Glomerular endothelial cell (primary cell): ENCODE measurements around the gene VAV1. TPM values are rescaled to one million over a fixed set of nuclear protein-coding genes. Genes with fewer than 3 reads are reported as not detected.
"Not testable (repeated sequence)": the region's sequence is repeated elsewhere in the genome, so short reads cannot be mapped to it uniquely, and the experiment has no call there.

Source experiments
- DNase-seq: peaks from one replicate; pipeline ENCODE4 v3.0.0-alpha.2; 2011; ENCODE audit warnings: low read depth, low spot score; ENCODE audit errors: extremely low read depth
- total RNA-seq: library from RNA; depleted of rRNA; stranded (reverse); fragments of >200 nt; gene quantifications from 2 replicates; pipeline ENCODE4 v1.2.3, GENCODE V29; 2015

VAV1 gene
- total RNA-seq, 1 donor from 2014 or later: not detected

DNA sequence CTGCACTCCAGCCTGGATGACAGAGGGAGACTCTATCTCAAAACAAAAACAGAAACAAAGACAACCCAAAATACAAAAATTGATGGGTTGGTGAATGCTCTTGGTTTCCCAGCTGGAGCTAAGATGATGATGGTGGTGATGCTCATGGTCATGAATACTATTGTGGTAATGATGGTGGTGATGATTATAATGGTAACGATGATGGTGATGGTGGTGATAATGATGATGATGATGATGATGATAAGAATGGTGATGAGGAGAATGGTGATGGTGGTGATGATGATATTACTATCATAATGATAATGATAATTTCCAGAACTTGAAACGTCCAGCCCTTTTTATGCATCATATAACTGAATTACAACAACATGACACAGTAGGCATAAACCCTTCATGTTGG lies 40.1 kb downstream of the VAV1 start:
- DNase-seq: no peak

DNA sequence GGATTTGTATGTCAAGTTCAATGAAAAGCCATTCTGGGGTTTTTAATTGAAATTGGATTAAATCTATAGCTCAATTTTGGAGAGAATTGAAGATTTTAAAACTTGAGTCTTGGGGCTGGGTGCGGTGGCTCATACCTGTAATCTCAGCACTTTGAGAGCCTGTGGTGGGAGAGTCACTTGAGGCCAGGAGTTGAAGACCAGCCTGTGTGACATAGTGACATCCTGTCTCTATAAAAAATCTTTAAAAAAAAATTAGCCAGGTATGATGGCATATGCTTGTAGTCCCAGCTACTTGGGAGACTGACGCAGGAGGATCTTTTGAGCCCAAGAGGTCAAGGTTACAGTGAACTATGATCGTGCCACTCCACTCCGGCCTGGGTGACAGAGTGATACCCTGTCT lies 41.2 kb downstream of the VAV1 start:
- no peak for DNase-seq

DNA sequence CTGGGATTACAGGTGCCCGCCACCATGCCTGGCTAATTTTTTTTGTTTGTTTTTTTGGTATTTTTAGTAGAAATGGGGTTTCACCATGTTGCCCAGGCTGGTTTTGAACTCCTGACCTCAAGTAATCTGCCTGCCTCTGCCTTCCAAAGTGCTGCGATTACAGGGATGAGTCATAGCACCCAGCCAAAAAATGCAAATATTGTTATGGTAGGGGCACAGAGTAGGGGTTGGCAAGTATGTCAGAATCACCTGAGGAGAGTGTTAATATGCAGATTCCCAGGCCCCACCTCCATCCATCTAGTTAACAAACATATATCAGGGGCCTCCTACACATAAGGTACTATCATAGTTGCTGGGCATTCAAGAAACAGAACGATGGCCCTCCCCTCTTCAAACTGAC lies 44.7 kb downstream of the VAV1 start:
- no peak for DNase-seq

DNA sequence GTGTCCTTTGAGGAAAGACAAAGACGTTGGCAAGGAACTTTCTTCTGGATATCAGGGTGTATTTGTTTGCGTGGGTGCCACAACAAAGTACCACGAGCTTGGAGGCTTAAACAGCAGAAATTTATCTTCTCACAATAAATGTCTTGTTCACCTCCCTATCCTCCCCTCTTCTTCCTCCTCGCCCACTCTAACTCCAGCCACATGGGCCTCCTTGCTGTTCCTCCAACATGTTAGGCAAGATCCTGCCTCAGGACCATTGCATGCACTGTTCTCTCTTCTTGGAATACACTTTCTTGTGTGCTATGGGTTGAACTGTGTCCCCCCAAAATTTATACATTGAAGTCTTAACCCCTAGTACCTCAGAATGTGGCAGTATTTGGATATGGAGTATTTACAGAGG lies 45.7 kb downstream of the VAV1 start:
- no peak for DNase-seq

DNA sequence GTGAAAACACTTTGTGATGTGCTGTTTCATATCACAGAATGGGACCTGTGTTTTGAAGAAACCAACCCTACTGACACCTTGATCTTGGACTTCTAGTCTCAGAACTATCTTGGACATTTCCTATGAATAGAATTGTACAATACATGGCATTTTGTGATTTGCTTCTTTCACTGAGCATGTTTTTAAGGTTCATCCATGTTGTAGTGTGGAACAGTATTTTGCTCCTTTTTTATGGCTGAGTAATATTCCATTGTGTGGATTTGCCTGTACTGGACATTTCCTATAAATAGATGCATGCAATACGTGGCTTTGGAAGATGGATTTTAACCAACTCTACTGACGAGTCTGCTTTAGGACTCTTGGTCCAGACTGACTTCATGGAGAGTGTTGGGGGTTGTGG lies 46.8 kb downstream of the VAV1 start:
- no peak for DNase-seq

DNA sequence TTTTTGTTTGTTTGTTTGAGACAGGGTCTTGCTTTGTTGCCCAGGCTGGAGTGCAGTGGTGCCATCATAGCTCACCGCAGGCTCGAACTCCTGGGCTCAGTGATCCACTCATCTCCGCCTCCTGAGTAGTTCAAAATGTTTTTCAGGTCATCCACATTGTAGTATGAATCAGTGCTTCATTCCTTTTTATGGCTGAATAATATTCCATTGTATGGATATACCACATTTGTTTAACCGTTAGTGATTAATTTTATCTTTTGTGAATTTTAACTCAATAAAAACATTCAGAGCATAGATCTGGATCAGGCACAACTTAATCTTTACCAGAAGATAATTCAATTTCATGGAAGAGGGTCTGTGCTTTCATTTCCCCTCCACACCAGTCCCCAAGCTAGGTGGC lies 47.7 kb downstream of the VAV1 start:
- no peak for DNase-seq

DNA sequence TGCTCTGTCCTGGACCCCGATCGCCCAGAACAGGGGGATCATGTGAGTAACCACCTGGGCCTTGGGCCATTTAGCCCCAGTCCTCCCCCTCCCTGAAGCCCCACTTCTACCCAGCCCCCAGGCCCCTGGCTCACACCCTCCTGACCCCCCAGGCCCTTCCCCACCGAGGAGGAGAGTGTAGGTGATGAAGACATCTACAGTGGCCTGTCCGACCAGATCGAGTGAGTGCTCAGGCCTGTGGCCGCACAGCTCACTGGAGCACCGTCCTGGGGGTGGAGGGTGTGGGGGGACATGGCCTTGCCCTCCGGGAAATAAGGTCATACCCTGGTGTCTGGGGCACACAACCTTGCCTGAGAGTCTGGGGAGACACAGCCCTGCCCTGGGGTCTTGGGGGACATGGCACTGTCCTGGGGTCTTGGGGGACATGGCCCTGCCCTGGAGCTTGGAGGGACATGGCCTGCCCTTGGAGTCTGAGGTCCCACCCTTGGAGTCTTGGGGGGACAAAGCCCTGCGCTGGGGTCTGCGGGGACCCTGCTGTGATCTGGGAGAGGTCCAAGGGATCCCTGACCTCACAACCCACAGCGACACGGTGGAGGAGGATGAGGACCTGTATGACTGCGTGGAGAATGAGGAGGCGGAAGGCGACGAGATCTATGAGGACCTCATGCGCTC lies 49.3 kb downstream of the VAV1 start:
- DNase-seq: no peak

DNA sequence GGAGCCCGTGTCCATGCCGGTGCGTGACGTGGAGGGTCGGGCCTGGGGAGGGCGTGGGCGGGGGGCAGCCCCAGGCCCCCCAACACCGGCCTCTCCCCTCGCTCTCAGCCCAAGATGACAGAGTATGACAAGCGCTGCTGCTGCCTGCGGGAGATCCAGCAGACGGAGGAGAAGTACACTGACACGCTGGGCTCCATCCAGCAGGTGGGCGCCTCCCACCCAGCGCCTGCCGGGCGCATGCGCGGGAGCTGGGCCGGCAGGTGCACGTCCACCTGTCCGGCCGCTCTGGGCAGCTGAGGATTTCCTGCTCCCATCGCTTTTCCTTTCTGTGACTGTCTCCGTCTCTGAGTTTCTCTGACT lies 49.8 kb downstream of the VAV1 start:
- no peak for DNase-seq

DNA sequence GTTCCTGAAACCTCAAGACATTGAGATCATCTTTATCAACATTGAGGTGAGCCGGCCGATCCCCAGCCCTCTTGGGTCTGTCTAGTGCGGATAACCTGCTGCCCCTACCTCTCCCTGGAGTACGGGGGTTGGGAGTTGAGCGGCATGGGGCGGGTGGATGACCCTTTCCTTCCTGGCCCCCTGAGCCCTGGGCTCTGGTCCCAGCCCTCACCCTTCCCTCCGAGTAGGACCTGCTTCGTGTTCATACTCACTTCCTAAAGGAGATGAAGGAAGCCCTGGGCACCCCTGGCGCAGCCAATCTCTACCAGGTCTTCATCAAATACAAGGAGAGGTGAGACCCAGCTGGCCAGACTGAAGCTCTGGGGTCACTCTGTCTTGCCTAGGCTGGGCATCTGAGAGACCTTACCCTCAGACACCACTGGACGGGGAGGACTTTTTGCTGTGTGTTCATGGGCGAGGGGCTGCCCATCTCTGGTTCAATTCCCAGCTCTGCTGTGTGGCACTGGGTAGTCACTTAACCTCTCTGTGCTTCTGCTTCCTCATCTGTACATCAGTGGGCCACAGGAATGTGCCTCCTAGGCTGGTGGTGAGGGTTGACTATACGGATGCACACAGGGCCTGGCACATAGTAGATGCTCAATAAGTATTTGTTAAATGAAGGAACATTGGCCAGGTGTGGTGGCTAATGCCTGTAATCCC lies 52.7 kb downstream of the VAV1 start:
- DNase-seq: no peak

DNA sequence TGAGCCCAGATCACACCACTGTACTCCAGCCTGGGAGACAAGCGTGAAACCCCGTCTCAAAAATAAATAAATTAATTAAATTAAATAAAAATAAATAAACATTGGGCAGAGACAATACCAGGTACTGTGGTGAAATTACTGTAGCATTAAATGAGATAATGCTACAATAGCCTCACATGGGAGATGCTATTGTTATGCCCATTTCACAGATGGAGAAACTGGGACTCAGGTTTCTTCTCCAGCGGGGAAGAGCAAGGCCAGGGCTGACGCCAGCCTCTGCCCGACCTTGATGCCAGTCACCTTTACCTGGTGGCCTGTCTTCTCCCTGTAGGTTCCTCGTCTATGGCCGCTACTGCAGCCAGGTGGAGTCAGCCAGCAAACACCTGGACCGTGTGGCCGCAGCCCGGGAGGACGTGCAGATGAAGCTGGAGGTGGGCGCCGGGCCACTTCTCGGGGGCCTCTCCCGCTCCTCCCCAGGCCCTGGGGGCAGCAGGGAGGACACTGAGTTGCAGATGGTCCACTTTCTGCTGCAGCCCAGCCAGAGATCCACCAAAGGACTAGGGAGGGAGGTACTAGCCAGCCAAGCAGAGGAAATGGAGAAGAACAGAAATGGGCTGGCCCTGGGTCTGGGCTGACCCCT lies 53.9 kb downstream of the VAV1 start:
- DNase-seq: no peak

DNA sequence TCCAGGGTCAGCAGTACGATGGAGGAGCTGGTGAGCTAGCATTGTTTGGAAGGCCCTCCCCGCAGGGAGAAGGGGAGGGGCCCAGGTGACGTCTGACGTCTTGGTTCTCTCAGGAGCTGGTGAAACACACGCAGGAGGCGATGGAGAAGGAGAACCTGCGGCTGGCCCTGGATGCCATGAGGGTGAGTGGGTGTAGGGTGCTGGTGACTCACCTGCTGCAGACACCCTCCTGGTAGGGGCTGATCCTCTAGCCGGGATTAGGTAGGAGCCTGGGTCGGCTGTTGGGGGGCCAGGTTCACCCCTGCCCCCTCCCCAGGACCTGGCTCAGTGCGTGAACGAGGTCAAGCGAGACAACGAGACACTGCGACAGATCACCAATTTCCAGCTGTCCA lies 55.8 kb downstream of the VAV1 start:
- DNase-seq: no peak

DNA sequence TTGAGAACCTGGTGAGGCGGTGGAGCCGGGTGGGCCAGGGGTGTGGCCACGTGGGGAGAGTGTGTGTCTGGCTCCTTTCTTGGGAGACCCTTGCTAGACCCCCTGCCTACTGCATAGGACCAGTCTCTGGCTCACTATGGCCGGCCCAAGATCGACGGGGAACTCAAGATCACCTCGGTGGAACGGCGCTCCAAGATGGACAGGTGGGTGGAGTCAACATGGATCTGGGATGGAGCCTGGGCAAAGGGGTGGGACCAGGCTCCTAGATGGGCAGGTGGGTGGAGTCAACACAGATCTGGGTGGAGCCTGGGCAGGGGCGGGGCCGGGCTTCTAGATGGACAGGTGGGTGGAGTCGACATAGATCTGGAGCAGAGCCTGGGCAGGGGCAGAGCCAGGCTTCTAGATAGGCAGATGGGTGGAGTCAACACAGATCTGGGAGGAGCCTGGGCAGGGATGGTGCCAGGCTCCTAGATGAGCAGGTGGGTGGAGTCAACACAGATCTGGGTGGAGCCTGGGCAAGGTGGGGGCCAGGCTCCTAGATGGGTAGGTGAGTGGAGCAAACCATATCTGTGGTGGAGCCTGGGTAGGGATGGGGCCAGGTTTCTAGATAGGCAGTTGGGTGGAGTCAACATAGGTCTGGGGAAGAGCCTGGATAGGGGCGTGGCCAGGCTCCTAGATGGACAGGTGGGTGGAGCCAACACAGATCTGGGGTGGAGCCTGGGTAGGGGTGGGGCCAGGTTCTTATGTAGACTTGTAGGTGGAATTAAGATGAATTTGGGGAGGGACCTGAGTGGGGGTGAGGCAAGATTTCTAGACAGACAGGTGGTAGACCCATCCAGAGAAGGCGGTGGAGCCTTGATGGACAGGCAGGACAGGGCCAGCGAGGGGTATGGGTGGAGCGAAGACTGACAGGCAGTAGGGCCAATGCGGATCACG lies 56.5 kb downstream of the VAV1 start:
- DNase-seq: no peak

DNA sequence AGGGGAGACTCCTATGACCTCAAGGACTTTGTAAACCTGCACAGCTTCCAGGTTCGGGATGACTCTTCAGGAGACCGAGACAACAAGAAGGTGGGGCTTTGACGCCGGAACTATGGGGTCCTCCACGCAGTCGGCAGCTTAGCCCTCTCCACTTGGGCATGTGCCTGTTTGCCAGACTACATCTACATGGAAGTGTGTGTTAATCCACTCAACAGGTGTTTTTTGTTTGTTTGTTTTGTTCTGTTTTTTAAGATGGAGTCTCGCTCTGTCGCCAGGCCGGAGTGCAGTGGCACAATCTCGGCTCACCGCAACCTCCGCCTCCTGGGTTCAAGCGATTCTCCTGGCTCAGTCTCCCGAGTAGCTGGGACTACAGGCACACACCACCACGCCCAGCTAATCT lies 57.3 kb downstream of the VAV1 start:
- not testable (repeated sequence) for DNase-seq

DNA sequence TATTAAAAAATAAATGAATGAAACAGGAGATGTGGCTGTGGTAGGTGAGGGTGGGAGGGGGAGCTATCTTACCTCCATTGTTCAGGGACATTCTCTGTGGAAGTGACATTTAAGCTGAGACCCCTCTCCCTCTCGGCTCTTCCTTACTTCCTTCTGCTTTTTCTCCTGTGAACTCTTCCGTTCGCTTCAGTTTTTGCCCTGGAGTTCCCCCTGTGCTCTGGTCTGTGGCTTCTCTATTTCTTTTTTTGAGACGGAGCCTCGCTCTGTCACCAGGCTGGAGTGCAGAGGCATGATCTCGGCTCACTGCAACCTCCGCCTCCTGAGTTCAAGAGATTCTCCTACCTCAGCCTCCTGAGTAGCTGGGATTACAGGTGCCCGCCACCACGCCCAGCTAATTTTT lies 58.6 kb downstream of the VAV1 start:
- DNase-seq: not testable (repeated sequence)

DNA sequence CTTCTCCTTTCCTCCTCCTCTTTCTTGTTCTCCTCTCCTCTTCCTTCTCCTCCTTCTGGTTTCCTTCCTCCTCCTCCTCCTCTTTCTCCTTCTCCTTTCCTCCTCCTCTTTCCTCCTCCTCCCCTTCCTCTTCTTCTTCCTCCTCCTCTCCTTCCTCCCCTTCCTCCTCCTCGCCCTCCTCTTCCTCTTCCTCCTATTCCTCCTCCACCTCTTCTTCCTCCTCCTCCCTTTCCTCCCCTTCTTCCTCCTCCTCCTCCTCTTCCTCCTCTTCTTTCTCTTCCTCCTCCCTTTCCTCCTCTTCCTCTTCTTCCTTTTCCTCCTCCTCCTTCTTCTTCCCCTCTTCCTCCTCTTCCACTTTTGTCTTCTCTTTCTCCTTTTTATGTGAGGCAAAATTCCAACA lies 59.9 kb downstream of the VAV1 start:
- DNase-seq: no peak

DNA sequence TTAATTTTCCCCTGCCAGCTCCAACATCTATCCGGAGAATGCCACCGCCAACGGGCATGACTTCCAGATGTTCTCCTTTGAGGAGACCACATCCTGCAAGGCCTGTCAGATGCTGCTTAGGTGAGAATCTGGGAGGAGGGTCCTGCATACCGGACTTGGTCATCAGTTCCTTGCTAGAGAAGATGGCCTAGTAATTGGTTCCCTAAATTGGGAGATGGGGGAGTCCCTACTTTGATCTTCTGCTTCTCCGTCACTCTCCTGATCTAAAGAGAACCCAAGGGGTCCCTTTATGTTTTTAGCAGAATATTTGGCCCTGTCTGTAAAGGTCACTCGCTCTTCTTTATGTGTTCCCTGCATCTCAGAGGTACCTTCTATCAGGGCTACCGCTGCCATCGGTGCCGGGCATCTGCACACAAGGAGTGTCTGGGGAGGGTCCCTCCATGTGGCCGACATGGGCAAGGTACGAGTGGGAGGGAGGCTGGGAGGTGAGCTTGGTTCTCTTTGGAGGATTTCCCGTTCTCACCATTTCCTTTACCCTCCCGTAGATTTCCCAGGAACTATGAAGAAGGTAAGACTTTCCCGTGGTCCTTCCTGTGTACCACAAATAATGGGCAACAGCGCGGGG lies 60.8 kb downstream of the VAV1 start:
- no peak for DNase-seq

DNA sequence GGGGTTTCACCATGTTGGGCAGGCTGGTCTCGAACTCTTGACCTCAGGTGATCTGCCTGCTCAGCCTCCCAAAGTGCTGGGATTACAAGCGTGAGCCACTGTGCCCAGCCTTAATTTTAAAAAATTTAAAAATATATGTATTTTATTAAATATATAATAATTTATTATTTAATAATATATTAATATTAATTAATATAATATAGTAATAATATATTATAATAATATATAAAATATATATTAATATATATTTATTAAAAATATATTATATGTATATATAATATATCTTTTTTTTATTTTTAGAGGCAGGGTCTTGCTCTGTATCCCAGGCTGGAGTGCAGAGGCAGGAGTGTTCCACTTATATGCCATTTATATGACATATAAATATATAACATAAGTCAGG lies 61.9 kb downstream of the VAV1 start:
- no peak for DNase-seq

DNA sequence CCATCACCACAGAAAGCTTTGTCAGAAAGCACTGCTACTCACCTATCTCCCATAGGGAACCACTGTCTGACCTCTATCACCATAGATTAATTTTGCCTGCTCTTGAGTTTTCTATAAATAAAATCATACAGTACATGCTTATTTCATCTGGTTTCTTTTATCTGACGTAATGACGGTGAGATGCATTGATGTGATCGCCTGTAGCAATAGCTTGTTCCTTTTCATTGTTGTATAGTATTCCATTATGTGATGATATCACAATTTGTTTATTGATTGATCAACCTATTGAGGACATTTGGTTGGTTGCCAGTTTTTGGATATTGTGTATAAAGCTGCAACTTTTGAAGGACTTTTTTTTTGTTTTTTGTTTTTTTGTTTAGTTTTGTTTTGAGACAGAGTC lies 63.0 kb downstream of the VAV1 start:
- no peak for DNase-seq

DNA sequence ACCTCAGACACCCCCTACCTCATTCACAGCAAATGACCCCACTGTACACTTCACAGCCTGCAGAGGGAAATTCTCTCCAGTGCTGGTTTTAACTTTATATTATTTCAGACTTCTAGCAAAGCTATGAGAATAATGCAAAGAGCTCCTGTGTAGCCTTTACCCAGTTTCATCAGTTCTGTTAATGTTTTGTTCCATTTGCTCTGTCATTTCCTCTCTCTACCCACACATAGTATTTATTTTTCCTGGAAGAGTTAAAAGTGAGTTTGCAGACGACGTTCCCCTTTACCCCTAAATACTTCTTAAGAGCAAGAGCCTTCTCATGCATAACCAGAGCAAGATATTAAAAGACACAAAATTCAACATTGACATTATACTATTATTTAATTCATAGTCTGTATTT lies 65.0 kb downstream of the VAV1 start:
- no peak for DNase-seq

DNA sequence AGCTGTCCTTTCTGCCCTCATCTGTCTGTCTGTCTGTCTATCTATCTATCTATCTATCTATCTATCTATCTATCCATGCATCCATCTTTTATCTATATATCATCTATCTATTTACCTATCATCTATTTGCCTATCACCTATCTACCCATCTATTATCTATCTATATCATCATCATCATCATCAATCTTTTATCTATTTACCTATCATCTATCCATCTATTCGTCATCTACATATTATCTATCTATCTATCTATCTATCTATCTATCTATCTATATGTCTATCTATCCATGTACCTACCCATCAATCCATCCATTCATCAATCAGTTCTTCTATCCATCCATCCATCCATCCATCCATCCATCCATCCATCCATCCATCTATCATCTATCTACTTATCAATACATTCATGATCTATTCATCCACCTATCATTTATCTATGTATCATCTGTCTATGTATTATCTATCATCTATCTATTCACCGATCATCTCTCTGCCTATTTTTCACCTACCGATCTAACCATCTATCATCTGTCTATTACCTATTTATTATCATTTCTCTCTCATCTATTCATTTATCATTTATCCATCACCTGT lies 65.7 kb downstream of the VAV1 start:
- DNase-seq: no peak
